ENCODE results near the gene OBSCN. TPM values are rescaled to one million over a fixed set of nuclear protein-coding genes. Genes with fewer than 3 reads are reported as not detected.

Gene OBSCN
- total and polyA plus RNA-seq, 4 donors: 0.54 to 5.6 (median 2.7) TPM

- no peak for DNase-seq (ENCODE audit: low spot score)
Observed at GRCh38 chr1:228305721-228306152, 97.9 kb downstream of the OBSCN start.

GRCh38 chr1:228306275-228307217, 98.7 kb downstream of the OBSCN start:
- TF ChIP-seq MAX (IDR thresholded peaks at IDR 0.05) (no peak), ATF3 (IDR thresholded peaks at IDR 0.05) (no peak), FOXA1 (IDR thresholded peaks at IDR 0.05) (no peak), FOXA2 (IDR thresholded peaks at IDR 0.05) (no peak), RXRA (IDR thresholded peaks at IDR 0.05) (no peak), SP1 (IDR thresholded peaks at IDR 0.05) (no peak), CTCF (IDR thresholded peaks at IDR 0.05; ENCODE audit: low read depth, low read length, missing input control) (no peak), HNF4A (conservative IDR thresholded peaks at IDR 0.05) (no peak), REST (IDR thresholded peaks at IDR 0.05) (no peak), YY1 (IDR thresholded peaks at IDR 0.05) (no peak), RAD21 (IDR thresholded peaks at IDR 0.05) (no peak), NR2F2 (IDR thresholded peaks at IDR 0.05) (no peak), GABPA (IDR thresholded peaks at IDR 0.05 in 1 of 2, conservative IDR thresholded peaks at IDR 0.05 in 1 of 2) (no peak)
- Histone ChIP-seq H3K36me3 (ENCODE audit: control insufficient read depth in 4 of 4, insufficient read depth in 3 of 4, low read depth in 1 of 4, low read length in 3 of 4) (peaks cover 0 to 3% (median 0%) of the 10 kb centered on the region in 4 donors), H3K9ac (ENCODE audit: low read depth in 1 of 2, low read length in 2 of 2) (no peak overlapping the region), H3K4me1 (ENCODE audit: control insufficient read depth in 4 of 4, insufficient read depth in 4 of 4, low read length in 3 of 4) (no peaks in the 10 kb centered on the region), H3K9me3 (ENCODE audit: control insufficient read depth in 4 of 4, low read length in 3 of 4) (peaks cover 0 to 26% (median 13%) of the 10 kb centered on the region in 4 donors), H3K4me3 (ENCODE audit: low read depth in 1 of 3, low read length in 3 of 3) (no peak overlapping the region), H3K27me3 (ENCODE audit: control insufficient read depth in 4 of 4, insufficient read depth in 4 of 4, low read length in 3 of 4) (no peaks in the 10 kb centered on the region), H3K27ac (ENCODE audit: low read depth in 1 of 2, low read length in 2 of 2) (no peak overlapping the region)
- DNase-seq (ENCODE audit: low spot score): no peak
- WGBS: 76% methylated on average over 35 of the region's 35 CpGs

More at GRCh38 chr1:228305721-228306152, 97.9 kb downstream of the OBSCN start:
- Histone ChIP-seq H3K9me3 (ENCODE audit: control insufficient read depth in 4 of 4, low read length in 3 of 4) (peaks cover 0 to 31% (median 15%) of the 10 kb centered on the region in 4 donors), H3K4me3 (ENCODE audit: low read depth in 1 of 3, low read length in 3 of 3) (no peak overlapping the region), H3K9ac (ENCODE audit: low read depth in 1 of 2, low read length in 2 of 2) (no peak overlapping the region), H3K27me3 (ENCODE audit: control insufficient read depth in 4 of 4, insufficient read depth in 4 of 4, low read length in 3 of 4) (no peaks in the 10 kb centered on the region), H3K4me1 (ENCODE audit: control insufficient read depth in 4 of 4, insufficient read depth in 4 of 4, low read length in 3 of 4) (no peaks in the 10 kb centered on the region), H3K27ac (ENCODE audit: low read depth in 1 of 2, low read length in 2 of 2) (no peak overlapping the region), H3K36me3 (ENCODE audit: control insufficient read depth in 4 of 4, insufficient read depth in 3 of 4, low read depth in 1 of 4, low read length in 3 of 4) (peaks cover 0 to 3% (median 0%) of the 10 kb centered on the region in 4 donors)
- TF ChIP-seq EGR1 (IDR thresholded peaks at IDR 0.05; ENCODE audit: low read depth in 2 of 2): no peak
- TF ChIP-seq GABPA (IDR thresholded peaks at IDR 0.05 in 1 of 2, conservative IDR thresholded peaks at IDR 0.05 in 1 of 2): no peak
- TF ChIP-seq ATF3 (IDR thresholded peaks at IDR 0.05): no peak
- no peak for TF ChIP-seq TAF1 (conservative IDR thresholded peaks at IDR 0.05)
- TF ChIP-seq SP1 (IDR thresholded peaks at IDR 0.05): no peak
- no peak for TF ChIP-seq ZBTB33 (IDR thresholded peaks at IDR 0.05)
- WGBS: 91% methylated on average over 6 of the region's 6 CpGs
